Posterior cingulate gyrus (tissue), 11 donors: ENCODE measurements around the gene COL20A1.
"Not testable (repeated sequence)": the region's sequence is repeated elsewhere in the genome, so short reads cannot be mapped to it uniquely, and the experiment has no call there.

Experiments used
- DNase-seq, 10 donors: peaks; one replicate each; pipeline versions ENCODE4 v3.0.0 to v3.0.0-alpha.2; 2020 to 2021; ENCODE audit warnings: mixed read lengths in 3 of 10
- intact Hi-C: fragments of 100-400 bp; cut with DNase I; formaldehyde crosslinking; loops from one replicate; pipeline ENCODE4 v1.15.1; 2023

The COL20A1 gene

DNA sequence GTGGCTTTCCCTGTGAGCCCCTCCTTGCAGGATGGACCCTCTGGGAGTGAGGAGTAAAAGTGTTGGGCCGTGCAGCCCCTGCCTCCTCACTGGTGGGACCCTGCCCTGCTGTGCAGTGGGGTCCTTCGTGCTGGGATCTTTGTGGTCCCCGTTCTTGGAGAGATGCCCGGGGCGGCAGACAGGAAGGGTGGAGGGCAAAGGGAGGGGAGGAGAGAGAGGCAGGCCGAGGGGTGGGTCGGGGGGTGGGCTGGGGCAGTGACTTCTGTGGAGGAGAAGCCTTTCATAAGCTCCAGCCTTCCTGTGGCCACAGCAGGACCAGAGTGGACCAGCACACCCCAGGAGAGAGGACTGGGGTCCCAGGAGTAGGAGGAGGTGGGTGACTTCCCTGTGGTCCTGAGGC lies at the start of gene COL20A1:
Gene COL20A1, plus strand, starts transcription at position 283 of the 400 bp plus-strand sequence. CDS start 1,922 bp downstream, outside the sequence.
- intact Hi-C loops, result no loop called here

DNA sequence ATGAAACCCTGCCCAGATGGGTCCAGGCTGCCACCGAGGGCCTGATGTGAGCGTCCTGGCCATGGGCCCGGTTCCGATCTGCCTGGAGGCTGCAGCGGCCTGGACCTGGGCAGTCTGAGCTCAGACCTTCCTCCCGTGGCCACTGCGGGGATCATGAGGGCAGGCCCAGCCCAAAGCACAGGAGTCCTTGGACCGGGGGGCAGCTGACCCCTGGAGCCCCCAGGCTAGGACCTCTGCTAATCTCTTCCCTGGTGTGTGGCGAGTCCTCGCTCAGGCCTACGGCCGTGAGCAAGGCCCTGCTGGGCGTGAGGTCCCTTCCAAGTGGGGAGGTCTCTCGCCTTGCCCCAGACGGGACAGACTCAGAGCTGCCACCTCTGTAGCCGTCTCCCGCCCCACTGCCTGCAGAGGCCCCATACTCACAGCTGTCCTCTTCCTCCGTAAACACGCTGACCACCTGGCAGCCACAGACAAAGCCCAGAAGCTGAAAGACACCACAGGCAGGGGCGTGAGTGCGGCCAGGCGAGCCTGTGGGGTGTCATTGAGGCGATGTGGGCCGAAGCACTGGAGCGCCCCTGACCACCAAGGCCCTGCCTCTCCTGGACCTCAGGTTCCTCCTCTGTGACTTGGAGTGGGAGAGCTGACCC lies 49.3 kb upstream of the COL20A1 start:
- no peak for DNase-seq
- intact Hi-C loops, result no loop called here

More for the DNA sequence above, at the start of gene COL20A1:
- DNase-seq, result peak in 2 of 10 donors; percentile 39 to 40

DNA sequence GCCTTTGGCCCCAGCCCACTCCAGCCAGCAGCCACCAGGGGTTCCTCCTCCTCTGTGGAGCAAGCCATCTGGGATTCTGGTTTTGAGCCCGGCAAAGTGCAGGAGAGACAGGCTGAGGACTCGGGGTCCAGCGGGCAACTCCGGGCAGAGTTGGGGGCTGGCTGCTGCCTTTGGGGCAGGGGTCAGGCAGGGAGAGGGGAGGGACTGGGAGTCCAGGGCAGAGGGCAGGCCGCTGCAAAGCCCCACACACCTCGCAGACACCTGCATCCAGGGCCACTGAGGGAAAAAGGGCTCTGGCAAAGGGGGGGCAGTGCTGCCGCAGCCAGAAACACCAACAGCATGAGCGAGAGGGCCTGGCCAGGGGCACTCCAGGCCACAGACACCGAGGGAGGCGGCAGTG lies 48.5 kb upstream of the COL20A1 start:
- intact Hi-C loops, result no loop called here
- no peak for DNase-seq

DNA sequence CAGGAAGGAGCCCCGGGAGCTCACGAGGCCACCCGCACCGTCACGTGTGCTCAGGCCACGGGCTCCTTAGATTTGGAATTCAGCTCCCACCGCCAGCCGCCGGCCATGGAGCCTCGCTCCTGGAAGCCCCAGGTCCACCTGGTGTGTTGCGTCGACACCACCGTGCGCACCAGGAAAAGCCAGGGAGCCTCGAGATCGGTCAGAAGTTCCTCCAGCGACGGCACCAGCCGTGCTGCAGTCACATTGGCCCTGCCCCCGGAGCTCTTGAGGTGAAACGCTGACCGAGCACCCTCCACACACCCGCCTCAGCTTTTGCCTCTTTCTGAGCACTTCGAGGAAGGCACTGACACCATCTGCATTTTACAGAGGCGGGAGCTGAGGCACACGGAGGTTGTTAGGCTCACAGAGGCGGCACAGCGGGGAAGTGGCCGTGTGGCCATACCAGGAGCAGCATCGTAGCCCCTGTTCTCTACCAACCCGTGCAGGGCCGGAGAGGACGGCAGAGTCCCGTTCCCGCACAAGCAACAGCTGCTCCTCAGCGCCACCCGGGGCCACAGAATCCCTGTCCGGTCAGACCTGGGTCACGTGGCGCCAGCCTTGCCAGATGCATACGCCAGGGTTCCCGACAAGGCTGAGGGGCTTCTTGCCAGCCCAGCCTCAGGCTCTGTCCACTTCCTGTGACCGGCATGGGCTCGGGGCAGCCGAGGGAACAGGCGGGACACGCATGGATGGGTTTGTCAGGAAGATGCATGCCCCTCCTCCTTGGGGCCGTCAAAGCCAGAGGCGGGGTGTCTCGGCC lies 46.3 kb upstream of the COL20A1 start:
- DNase-seq, result no peak
- intact Hi-C loops, result no loop called here

DNA sequence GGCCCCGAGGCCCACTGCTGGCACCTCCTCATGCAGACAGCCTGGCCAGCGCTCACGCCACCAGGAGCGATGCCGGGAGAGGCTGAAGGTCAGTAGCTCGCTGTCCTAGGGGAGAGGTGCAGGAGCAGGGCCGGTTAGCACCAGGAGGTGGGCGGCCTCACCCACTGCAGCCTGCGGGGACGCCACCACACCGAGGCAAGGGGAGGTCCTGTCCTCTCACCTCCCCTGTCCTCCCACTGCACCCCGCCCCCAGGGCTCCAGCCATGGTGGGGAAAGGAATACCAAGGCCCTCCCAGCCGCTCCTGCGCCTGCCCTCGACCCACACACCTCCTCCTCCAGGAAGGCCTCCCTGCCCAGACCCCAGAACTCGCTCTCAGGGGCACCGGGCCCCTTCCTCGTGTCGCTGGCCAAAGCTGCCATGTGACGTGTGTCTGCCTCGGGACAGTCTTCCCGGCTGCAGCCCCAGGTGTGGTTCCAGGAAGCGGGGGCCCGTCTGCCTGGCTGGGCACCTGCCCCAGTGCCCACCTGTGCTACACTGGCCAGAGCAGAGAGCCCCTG lies 45.2 kb upstream of the COL20A1 start:
- DNase-seq, result no peak
- intact Hi-C loops, result no loop called here

DNA sequence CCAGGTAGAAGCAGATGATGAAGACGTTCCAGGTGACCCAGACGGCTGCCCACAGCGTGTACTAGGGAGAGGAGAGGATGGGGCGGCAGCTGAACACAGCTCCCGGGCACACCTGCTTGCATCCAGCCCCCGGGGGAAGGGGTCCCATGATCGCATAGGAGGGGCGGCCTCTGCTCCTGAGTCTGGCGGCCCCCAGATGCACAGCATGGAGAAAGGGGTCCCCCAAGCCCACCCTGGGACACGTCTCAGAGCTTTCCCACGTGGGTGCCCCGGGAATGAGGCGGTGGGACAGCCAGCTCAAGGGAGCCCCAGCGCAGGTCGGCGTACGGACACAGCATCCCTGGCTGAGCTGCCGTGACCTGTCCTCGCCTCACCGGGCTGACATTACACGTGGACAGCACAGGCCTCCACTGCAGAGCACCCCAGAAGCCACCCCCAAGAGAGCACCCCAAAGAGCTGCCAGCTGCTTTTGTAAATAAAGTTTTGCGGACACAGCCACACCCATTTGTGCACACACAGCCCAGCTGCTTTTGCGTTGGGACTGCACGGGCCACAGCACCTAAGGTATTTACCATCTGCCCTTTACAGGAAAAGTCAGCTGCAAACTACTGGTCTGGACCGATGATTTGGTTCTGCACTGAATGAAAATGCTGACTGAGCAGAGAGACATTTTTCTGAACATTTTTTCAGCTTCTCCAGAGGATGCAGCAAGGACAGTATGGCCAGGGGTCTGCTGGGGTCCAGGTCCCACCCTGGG lies 44.0 kb upstream of the COL20A1 start:
- intact Hi-C loops, result no loop called here
- no peak for DNase-seq

DNA sequence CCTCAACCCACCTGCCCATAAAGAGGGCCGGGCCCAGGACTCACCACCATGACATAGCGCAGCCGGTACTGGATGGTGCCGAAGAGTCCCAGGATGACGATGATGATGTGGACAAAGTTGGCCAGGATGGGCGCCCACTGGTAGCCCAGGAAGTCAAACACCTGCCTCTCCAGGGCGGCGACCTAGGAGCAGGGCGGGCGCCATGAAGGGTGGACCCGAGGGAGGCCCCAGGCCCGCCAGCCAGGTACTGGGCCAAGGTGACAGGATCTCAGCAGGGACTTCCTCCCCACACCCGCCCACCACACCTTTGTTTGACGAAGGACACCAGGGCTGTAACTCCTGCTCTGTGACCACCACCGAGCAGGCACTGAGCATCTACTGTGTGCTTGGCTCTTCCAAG lies 43.1 kb upstream of the COL20A1 start:
- DNase-seq, result no peak
- intact Hi-C loops, result no loop called here

DNA sequence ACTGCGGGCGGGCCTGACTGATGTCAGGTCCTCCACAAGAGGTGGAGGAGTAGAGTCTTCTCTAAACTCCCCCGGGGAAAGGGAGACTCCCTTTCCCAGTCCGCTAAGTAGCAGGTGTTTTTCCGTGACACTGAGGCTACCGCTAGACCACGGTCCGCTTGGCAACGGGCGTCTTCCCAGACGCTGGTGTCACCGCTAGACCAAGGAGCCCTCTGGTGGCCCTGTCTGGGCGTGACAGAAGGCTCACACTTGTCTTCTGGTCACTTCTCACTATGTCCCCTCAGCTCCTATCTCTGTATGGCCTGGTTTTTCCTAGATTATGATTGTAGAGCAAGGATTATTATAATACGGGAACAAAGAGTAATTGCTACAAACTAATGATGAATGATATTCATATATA lies 41.6 kb upstream of the COL20A1 start:
- peak in 4 of 10 donors; percentile 23 to 49 (median 30) for DNase-seq
- intact Hi-C loops, result not testable (repeated sequence)

DNA sequence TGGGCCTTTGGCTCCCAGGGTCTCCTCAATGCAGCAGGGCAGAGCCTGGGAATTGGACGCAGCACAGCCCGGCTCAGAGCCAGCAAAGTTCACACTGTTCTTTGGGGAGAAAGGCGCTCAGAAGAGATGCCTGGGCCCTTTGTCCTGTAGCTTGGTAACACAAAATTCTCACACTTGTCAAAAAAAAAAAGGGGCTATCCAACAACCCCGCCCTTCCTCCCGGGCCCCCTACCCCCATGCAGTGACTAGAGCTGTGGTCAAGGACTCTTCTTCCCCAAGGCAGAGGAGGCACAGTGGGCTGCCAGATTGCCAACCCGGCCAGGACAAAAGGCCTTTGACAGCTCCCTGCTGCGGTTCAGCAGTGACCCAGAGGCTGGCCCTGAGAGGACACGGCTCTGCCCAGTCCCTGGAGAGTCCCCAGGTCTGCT lies 40.7 kb upstream of the COL20A1 start:
- intact Hi-C loops, result no loop called here
- peak in 7 of 10 donors; percentile 15 to 53 (median 40) for DNase-seq

DNA sequence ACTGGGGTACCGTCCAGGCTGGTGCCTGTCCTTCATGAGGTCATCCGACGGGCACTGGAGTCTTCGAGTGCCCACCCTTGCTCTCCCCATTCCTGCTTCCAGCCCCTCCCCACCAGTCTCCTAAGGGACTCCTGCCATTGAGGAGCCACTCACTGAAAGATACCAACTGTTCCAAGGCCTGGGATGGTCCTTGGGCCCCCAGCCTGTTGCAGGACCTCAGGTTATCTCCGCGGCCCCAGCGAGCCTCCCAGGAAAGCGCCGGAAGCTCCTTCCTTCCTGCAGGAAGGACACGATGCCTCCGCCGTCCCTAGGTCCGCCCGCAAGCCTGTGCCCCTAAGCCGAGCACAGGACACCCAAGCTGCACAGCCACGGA lies 39.9 kb upstream of the COL20A1 start:
- DNase-seq, result no peak
- intact Hi-C loops, result no loop called here

DNA sequence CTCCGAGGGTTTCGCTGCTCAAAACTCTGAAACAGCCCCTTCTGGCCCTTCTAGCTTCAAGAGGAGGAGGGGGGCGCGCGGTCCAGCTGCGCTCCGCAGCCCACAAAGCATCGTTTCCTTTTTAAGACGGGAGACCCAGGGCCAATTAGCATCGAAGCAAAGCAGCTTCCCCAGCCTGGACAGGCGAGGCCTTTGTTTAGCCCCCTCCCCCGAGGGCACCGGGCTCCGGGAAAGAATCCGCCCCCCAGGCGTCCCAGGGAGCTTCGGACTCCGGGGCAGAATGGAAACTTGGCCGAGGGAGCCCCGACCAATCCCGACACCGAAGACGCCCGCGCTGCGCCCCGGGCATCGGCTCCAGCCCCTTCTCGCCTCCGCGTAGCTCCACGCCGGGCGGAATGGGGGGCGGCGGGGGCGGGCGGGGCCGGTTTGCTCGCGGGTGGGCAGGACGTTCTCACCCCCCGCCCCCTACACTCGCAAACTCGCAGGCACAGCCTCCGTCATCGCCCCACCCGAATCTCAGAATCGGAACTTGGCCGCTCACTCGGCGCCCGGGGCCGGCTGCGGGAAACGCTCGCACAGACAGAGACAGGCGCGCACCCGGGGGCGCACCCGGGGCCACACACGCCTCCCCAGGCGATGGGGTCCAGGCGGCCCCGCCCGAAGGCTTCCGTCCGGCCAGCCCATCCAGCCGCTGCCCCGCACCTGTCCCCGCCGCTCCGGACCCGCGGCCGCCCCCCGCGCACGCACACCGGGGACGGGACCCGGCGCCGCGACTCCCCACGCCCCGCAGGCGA lies 39.4 kb upstream of the COL20A1 start:
- intact Hi-C loops, result no loop called here
- DNase-seq, result peak in 3 of 10 donors; percentile 17 to 28 (median 17)

DNA sequence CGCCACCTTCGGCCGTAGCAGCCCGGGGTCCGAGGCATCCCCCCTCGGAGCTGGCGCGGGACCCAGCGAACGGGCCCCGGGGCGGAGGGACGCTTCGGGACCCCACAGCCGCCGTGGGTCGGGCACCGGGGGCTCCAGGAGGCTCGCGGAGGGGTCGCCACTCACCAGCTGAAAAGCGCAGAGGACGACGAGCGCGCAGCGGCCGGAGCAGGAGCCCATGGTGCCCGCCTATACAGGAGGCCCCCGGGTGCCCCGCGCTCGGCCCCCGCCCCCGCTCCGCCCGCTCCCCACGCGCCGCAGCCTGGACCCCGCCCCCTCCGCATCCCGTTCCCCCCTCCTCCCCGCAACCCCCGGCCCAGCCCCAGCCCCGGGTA lies 38.8 kb upstream of the COL20A1 start, which contains the start of gene NKAIN4:
Gene NKAIN4, minus strand, starts transcription at position 232 of the 374 bp plus-strand sequence. Its CDS starts 13 bp downstream, at position 219.
- DNase-seq, result no peak
- intact Hi-C loops, result no loop called here

DNA sequence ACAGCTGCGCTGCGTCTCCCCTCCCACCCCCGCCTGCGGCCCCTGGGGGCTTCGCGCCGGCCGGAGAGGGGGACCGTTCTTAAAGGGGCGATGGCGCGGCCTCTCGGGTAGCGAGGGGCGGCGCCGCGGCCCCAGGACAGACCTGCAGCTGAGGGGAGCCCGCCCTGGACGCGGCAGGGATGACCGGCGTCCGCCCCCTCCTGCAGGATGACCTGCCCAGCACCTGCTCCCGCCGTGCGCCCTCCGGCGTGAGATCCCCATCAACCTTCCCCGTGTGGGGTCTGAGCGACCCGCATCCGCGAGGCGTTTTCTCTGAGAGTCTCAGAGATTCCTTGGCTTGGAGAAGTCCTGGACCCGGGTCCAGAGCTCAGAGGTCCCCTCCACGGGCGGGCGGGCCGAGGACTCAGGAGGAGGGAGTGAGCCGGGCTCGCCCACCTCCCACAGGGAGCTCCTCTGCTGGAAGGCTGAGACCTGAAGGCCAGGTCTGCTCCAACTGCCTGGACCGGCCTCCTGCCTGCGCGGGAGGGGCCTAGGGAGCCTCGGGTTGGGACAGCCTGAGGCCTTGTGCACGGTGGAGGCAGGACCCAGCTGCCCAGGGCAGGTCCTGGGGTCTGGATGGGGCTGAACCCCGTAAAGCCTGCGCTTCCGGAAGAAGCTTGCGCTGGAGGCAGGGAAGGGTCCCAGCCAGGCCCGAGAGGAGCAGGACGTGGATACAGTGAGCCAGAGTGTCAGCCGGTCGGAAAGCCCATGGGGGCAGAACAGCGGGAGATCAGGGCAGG lies 38.2 kb upstream of the COL20A1 start:
- intact Hi-C loops, result no loop called here
- DNase-seq, result no peak

DNA sequence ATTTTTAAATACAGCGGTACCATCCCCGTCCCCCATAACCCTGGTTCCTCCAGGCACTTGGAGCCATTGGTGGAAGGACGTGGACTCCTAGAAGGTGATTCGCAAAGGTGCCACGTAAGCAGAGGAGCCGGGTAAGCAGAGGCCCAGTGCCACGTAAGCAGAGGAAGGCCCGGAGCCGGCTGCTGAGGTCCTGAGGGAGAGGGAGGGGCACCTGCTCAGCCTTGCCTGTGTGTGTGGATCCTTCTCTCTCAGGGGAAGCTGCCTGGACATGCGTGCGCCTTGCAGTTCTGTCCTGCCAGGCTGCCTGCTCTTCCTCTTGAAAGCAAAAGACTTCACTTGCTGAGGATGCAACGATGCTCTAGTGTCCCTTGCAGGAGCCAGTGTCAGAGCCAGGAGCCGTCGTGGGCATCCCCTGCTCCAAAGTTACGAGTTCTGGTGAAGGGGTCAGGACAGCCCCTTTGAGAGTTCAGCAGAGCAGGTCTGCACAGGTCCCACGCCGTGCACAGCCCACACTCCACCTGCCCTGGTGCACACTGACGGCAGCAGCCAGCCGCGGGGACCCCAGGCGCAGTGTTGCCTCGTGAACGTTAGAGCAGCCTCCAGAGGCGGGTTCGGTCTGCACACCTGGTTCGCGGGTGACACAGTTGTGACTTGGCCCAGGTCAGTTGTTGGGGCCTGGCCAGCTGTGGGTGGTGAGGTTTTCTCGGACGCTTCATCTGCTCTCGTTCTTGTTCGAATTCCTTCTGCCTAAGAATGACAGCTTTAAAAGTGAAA lies 36.9 kb upstream of the COL20A1 start:
- no peak for DNase-seq
- intact Hi-C loops, result no loop called here

DNA sequence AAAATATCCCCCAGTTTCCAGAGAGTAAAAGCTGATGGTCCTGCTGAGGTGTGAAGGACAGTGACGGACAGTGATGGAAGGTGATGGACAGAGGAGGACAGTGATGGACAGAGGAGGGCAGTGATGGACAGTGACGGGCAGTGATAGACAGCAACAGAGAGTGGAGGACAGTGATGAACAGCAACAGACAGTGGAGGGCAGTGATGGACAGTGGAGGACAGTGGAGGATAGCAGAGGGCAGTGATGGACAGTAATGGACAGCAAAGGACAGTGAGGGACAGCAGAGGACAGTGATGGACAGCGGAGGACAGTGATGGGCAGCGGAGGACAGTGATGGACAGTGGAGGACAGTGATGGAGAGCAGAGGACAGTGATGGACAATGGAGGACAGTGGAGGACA lies 36.0 kb upstream of the COL20A1 start:
- no peak for DNase-seq
- intact Hi-C loops, result no loop called here

DNA sequence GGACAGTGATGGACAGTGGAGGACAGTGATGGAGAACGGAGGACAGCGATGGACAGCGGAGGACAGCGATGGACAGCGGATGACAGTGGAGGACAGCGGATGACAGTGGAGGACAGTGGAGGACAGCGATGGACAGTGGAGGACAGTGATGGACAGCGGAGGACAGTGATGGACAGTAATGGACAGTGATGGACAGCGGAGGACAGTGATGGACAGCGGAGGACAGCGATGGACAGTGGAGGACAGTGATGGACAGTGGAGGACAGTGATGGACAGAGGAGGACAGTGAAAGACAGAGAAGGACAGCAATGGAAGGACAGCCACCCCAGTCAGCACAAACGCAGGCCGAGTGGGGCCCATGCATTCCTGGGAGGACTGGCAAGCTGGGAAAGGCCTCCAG lies 35.4 kb upstream of the COL20A1 start:
- no peak for DNase-seq
- intact Hi-C loops, result no loop called here

DNA sequence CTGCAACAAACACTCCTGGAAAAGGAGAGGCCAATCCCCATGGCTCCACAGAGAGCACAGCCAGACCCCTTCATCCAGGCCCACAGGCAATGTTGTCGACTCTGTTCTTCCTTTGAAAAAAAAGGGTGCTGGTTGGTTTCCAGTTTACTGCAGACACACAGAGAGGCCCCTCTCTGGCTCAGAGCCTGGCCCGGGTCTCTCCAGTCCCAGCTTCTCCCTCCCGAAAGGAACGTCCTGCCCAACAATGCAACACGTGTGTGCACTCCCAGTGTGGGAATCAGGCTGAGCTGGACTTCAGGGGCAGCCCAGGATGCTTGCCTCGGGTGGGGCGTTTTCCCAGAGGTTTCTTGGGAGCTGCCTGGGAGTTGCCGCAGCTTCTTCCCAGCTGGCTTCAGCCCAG lies 34.2 kb upstream of the COL20A1 start:
- intact Hi-C loops, result no loop called here
- DNase-seq, result no peak

DNA sequence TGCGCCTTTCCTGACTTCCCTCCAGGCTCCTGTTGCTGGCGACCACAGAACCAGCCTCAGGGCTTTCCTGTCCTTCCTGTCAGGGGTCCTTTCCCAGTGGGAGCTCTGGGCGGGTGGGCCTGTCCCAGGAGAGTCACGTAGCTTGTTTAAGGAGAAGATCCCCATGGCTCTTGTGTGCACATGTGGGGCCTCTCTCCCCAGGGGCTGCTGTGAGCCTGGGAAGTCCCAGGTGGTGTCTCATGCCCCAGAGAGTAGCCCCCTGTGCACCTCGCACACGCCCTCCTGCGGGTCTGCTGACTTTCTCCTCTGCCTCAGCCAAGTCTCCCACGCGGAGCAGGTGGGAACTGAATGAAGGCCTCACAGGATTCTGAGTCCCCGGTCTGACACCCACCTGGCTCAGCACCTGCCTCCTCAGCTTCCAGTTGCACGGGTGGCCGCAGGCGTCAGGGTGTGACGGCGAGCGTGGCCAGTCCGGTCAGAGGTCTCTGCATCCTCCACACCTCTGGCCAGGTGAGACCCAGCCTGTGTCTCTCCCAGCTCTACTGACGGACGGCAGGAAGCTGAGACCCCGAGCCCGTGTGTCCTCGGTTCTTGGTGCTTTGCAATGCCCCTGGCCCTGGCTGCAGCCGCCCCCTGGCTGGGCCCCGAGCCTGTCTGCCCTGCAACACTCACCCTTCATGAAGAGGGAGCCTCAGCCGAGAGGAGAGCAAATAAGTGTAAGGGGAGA lies 33.1 kb upstream of the COL20A1 start:
- intact Hi-C loops, result no loop called here
- DNase-seq, result no peak
